Left lung (tissue), 10 donors: ENCODE measurements around the gene GLT8D2. TPM values are rescaled to one million over a fixed set of nuclear protein-coding genes. Genes with fewer than 3 reads are reported as not detected.
A peak's percentile ranks its signal among the peaks of the same experiment; 100 is the strongest.
"Not testable (repeated sequence)": the region's sequence is repeated elsewhere in the genome, so short reads cannot be mapped to it uniquely, and the experiment has no call there.

Experiments used
- ATAC-seq: fragments of 200-7000 bp; cut with Tn5 transposase; one replicate; pipeline ENCODE4 v1.9.1; 2020; ENCODE audit warnings: moderate library complexity
- DNase-seq, 4 donors: peaks; one replicate each; pipeline ENCODE4 v3.0.0-alpha.2; 2013 to 2020
- H3K27ac ChIP-seq, 2 donors: fragments of 200-600 bp; sonication (generic) in 1 of 2; one replicate each; pipeline versions ENCODE4 v1.5.0 to v1.8.0; 2020 to 2021
- H3K27me3 ChIP-seq, 2 donors: fragments of 200-600 bp; sonication (generic) in 1 of 2; one replicate each; pipeline versions ENCODE4 v1.5.0 to v1.8.0; 2020 to 2021
- H3K36me3 ChIP-seq, 2 donors: fragments of 200-600 bp; sonication (generic) in 1 of 2; one replicate each; pipeline versions ENCODE4 v1.5.0 to v1.8.0; 2020 to 2021
- H3K4me1 ChIP-seq, 2 donors: fragments of 200-600 bp; one replicate each; pipeline ENCODE4 v1.8.0; 2021
- H3K4me3 ChIP-seq, 2 donors: fragments of 200-600 bp; sonication (generic) in 1 of 2; one replicate each; pipeline versions ENCODE4 v1.5.0 to v1.8.0; 2020 to 2021; ENCODE audit warnings: mild to moderate bottlenecking in 1 of 2
- H3K9me3 ChIP-seq, 2 donors: fragments of 200-600 bp; sonication (generic) in 1 of 2; one replicate each; pipeline versions ENCODE4 v1.5.0 to v1.8.0; 2020 to 2021
- intact Hi-C, 2 donors: fragments of 100-400 bp; cut with DNase I; formaldehyde crosslinking; loops; one replicate each; pipeline versions ENCODE4 v1.11.2 to v1.14.2; 2022
- polyA plus RNA-seq, 6 donors: library from polyadenylated mRNA; unstranded; fragments of 120-200 nt; gene quantifications; one replicate each; pipeline ENCODE4 v1.2.1, GENCODE V29; 2013; ENCODE audit not compliant: insufficient read length in 6 of 6
- total RNA-seq, 2 donors: library from RNA; stranded (reverse); fragmentation: NEBNext Ultra II Directional; extraction: Animal tissue kit (Norgen Biotek cat#: 25700); gene quantifications; one replicate each; pipeline ENCODE4 v1.2.1, GENCODE V29; 2021
- TF ChIP-seq, protein P1 (sequence below), 2 donors: fragments of 200-600 bp; sonication (generic) in 1 of 2; IDR thresholded peaks; one replicate each; pipeline versions ENCODE4 v1.5.0 to v1.8.0; 2021; ENCODE audit warnings: antibody characterized with exemption in 2 of 2
- donor health status: DM: no; HTN: yes; CAD: no.
- donor health status: DM: no; HTN: no; CAD: no.

The GLT8D2 gene
- total and polyA plus RNA-seq, 8 donors = 7.5 to 34.6 (median 25.1) TPM

DNA sequence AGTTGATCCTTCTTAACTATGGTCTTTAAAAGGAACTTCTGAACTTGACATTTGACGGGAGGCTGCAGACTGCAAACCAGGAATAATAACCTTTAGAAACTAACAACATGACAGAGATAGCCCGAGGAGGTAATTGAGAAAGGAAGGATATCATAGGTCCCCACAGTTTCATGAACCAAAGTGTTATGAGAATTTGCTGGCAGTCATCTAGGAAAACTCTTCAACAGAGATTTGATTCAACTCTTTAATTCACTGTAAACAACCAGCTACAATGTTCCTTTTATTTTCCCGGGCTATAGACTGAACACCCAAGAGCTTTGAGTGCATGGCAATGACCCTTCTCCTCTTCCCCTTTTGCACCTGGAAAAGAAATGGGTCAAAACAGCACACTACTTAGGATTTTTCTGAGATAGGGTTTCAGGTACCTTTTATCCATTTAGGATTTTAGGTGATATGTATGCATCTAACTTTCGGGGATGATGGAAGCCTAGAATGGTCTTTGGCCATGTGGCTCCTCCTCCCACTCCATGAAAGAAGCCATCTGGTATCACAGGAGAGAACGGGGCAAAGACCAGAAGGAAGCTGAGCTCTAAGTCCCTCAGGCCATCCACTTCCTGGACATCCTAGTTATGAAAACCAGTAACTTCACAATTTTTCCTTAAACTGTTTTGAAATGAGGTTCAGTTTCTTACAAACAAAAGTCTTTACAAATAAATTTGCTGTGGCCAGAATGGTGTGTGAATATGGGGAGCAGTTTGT lies 23.0 kb downstream of the GLT8D2 start:
- Histone ChIP-seq H3K9me3 (peaks cover 0 to 4% of the 10 kb centered on the region in 2 donors), H3K4me1 (no peaks in the 10 kb centered on the region), H3K4me3 (no peak overlapping the region), H3K27ac (no peak overlapping the region), H3K27me3 (no peaks in the 10 kb centered on the region), H3K36me3 (no peaks in the 10 kb centered on the region)
- TF ChIP-seq, protein P1, sequence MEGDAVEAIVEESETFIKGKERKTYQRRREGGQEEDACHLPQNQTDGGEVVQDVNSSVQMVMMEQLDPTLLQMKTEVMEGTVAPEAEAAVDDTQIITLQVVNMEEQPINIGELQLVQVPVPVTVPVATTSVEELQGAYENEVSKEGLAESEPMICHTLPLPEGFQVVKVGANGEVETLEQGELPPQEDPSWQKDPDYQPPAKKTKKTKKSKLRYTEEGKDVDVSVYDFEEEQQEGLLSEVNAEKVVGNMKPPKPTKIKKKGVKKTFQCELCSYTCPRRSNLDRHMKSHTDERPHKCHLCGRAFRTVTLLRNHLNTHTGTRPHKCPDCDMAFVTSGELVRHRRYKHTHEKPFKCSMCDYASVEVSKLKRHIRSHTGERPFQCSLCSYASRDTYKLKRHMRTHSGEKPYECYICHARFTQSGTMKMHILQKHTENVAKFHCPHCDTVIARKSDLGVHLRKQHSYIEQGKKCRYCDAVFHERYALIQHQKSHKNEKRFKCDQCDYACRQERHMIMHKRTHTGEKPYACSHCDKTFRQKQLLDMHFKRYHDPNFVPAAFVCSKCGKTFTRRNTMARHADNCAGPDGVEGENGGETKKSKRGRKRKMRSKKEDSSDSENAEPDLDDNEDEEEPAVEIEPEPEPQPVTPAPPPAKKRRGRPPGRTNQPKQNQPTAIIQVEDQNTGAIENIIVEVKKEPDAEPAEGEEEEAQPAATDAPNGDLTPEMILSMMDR (IDR thresholded peaks at IDR 0.05) = no peak
- ATAC-seq (no peak), DNase-seq (no peak)
- intact Hi-C loops = no loop called here

DNA sequence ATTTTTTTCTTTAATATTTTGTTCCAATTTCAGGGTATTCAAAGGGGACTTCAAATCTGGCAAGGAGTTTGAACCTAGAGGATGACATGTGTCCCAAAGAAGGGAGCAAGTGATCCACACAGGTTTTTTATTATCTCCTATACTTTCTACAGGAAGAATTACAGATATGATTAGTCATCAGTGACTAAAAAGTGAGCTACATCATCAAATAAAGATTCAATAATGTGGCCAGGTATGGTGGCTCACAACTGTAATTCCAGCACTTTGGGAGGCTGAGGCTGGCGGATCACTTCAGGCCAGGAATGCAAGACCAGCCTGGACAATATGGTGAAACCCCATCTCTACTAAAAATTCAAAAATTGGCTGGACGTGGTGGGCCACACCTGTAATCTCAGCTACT lies 24.2 kb downstream of the GLT8D2 start:
- ATAC-seq (no peak), DNase-seq (no peak)
- H3K36me3 ChIP-seq = no peaks in the 10 kb centered on the region
- TF ChIP-seq, protein P1 (IDR thresholded peaks at IDR 0.05) = no peak
- intact Hi-C loops = no loop called here
- no peak overlapping the region for H3K4me3 ChIP-seq
- H3K4me1 ChIP-seq = no peaks in the 10 kb centered on the region
- no peak overlapping the region for H3K27ac ChIP-seq
- no peaks in the 10 kb centered on the region for H3K27me3 ChIP-seq
- peaks cover 0 to 4% of the 10 kb centered on the region in 2 donors for H3K9me3 ChIP-seq

DNA sequence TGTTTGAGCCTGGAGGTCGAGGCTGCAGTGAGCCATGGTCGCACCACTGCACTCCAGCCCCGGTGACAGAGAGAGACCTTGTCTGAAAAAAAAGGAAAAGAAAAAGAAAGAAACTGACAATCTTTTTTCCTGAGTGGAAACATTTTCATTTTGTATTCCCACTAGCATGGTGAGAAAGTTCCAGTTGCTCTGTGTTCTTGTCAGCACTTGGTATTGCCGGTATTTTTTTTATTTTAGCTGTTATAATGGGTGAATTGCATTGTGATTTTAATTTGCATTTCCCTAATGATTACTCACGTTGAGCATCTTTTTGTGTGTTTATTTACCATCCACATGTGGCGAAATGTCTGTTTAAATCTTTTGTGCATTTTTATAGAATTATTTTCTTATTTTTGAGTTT lies 25.6 kb downstream of the GLT8D2 start:
- Histone ChIP-seq H3K36me3 (no peaks in the 10 kb centered on the region), H3K4me1 (no peaks in the 10 kb centered on the region), H3K27me3 (no peaks in the 10 kb centered on the region), H3K9me3 (peaks cover 0 to 4% of the 10 kb centered on the region in 2 donors), H3K4me3 (no peak overlapping the region), H3K27ac (no peak overlapping the region)
- ATAC-seq (no peak), DNase-seq (no peak)
- intact Hi-C loops = no loop called here
- TF ChIP-seq, protein P1 (IDR thresholded peaks at IDR 0.05) = no peak

DNA sequence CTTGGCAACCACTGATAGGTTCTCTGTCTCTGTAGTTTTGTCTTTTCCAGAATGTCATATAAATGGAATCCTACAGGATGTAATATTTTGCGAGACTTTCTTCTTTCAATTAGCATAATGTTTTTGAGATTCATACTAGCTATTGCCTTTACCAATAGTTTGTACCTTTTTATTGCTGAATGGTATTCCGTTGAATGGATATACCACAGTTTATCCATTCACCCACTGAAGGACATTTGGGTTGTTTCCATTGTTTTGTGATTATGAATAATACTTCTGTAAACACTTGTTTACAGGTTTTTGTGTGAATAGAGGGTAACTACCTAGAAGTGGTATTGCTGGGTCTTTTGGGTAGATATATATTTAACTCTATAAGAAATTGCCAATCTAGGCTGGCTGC lies 26.3 kb downstream of the GLT8D2 start:
- peaks cover 0 to 4% of the 10 kb centered on the region in 2 donors for H3K9me3 ChIP-seq
- no peaks in the 10 kb centered on the region for H3K4me1 ChIP-seq
- no peak overlapping the region for H3K27ac ChIP-seq
- intact Hi-C loops = no loop called here
- TF ChIP-seq, protein P1 (IDR thresholded peaks at IDR 0.05) = no peak
- H3K4me3 ChIP-seq = no peak overlapping the region
- no peaks in the 10 kb centered on the region for H3K27me3 ChIP-seq
- H3K36me3 ChIP-seq = no peaks in the 10 kb centered on the region
- ATAC-seq = no peak
- no peak for DNase-seq

DNA sequence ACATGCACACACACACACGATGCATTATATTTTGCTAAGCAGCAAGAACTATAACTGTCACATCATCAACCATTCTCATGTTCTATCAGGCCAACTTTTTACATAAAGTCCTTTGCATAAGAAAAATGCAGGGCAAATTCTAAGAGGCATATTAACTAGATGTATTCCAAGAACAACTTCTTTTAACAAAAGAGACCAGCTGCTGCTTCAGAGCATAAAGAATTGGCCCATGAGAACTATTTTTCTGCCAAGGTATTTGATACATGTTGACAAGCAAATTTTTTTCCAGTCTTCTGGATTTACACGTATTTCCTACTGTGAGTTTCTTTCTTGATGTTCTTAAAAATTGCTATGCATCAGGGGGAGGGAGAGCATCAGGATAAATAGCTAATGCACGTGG lies 27.2 kb downstream of the GLT8D2 start:
- no peak overlapping the region for H3K27ac ChIP-seq
- ATAC-seq (no peak), DNase-seq (peak in 2 of 4 donors; percentile 42 to 51)
- no peaks in the 10 kb centered on the region for H3K4me1 ChIP-seq
- H3K27me3 ChIP-seq = no peaks in the 10 kb centered on the region
- no peaks in the 10 kb centered on the region for H3K36me3 ChIP-seq
- TF ChIP-seq, protein P1 (IDR thresholded peaks at IDR 0.05) = no peak
- no peak overlapping the region for H3K4me3 ChIP-seq
- peaks cover 0 to 4% of the 10 kb centered on the region in 2 donors for H3K9me3 ChIP-seq
- intact Hi-C loops = no loop called here

DNA sequence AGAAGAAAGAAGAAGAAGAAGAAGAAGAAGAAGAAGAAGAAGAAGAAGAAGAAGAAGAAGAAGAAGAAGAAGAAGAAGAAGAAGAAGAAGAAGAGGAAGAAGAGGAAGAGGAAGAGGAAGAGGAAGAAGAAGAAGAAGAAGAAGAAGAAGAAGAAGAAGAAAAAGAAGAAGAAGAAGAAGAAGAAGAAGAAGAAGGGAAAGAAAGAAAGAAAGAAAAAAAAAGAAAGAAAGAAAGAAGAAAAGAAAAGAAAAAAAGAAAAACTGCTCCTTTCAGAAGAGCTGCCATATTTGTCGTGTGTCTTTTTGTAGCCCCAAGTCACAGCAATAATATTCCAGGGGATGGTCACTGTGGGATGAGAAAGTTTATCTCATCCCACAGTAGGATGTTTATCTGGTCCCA lies 28.1 kb downstream of the GLT8D2 start:
- H3K27ac ChIP-seq, DNase-seq, H3K4me1 ChIP-seq, ATAC-seq, H3K4me3 ChIP-seq, H3K36me3 ChIP-seq, H3K27me3 ChIP-seq, H3K9me3 ChIP-seq, intact Hi-C loops: not testable (repeated sequence)
